Stomach (tissue), 9 donors: ENCODE data around the gene EPHX1. TPM values are rescaled to one million over a fixed set of nuclear protein-coding genes. Genes with fewer than 3 reads are reported as not detected.
"Not testable (repeated sequence)": the region's sequence is repeated elsewhere in the genome, so short reads cannot be mapped to it uniquely, and the experiment has no call there.

Experiments
- DNase-seq, 2 donors: peaks; one replicate each; pipeline versions ENCODE4 v3.0.0 to v3.0.0-alpha.2; 2013 to 2019
- H3K27ac ChIP-seq, 5 donors: fragments of 200-600 bp in 4 of 5; sonication (generic) in 4 of 5; one replicate each; pipeline ENCODE4 v1.5.1; 2013 to 2019; ENCODE audit warnings: mild to moderate bottlenecking in 1 of 5, moderate library complexity in 1 of 5
- H3K27me3 ChIP-seq, 3 donors: fragments of 200-600 bp; sonication (generic); one replicate each; pipeline ENCODE4 v1.5.1; 2017 to 2019; ENCODE audit warnings: mixed run types in 1 of 3
- H3K36me3 ChIP-seq, 4 donors: fragments of 200-600 bp; sonication (generic); 1 replicate in 3 of 4; 2 replicates in 1 of 4; pipeline ENCODE4 v1.5.1; 2016 to 2019
- H3K4me1 ChIP-seq, 4 donors: fragments of 200-600 bp; sonication (generic); one replicate each; pipeline ENCODE4 v1.5.1; 2016 to 2019
- H3K4me3 ChIP-seq, 4 donors: fragments of 200-600 bp; sonication (generic) in 3 of 4; one replicate each; pipeline ENCODE4 v1.5.1; 2016 to 2019; ENCODE audit warnings: mild to moderate bottlenecking in 1 of 4
- H3K9me3 ChIP-seq, 4 donors: fragments of 200-600 bp; sonication (generic); one replicate each; pipeline ENCODE4 v1.5.1; 2016 to 2019
- EP300 ChIP-seq: sonication (generic); formaldehyde crosslinking; IDR thresholded peaks from one replicate; pipeline ENCODE4 v1.6.1; 2017; ENCODE audit warnings: antibody characterized with exemption
- POLR2A ChIP-seq, 4 donors: fragments of 450-650 bp; IDR thresholded peaks; one replicate each; pipeline ENCODE4 v1.6.1; 2016; ENCODE audit warnings: antibody characterized with exemption in 4 of 4, control low read depth in 2 of 4, mild to moderate bottlenecking in 1 of 4, moderate library complexity in 1 of 4
- POLR2AphosphoS5 ChIP-seq, 3 donors: sonication (generic); formaldehyde crosslinking; IDR thresholded peaks; one replicate each; pipeline ENCODE4 v1.6.1; 2016; ENCODE audit warnings: antibody characterized with exemption in 3 of 3
- WGBS, 5 donors: extraction: QIAGEN DNeasy Blood & Tissue Kit in 3 of 5; methylation state at CpG; one replicate each; pipeline versions ENCODE4 v1.1.5 to v1.1.7; 2013 to 2018; 5-methylcytosine and 5-hydroxymethylcytosine counted together
- intact Hi-C: fragments of 100-400 bp; cut with DNase I; formaldehyde crosslinking; loops from one replicate; pipeline ENCODE4 v1.15.1; 2023; ENCODE audit warnings: low total_unique reads
- polyA plus RNA-seq, 3 donors: library from polyadenylated mRNA; stranded (reverse); fragments of 200-250 nt; gene quantifications; one replicate each; pipeline ENCODE4 v1.2.3, GENCODE V29; 2013
- total RNA-seq, 5 donors: library from RNA; depleted of rRNA; stranded (reverse); fragments of >200 nt; gene quantifications; one replicate each; pipeline versions ENCODE4 v1.1.0 to v1.2.3, GENCODE V29; 2014 to 2016
- TF ChIP-seq, protein P1 (sequence below), 7 experiments: fragments of 450-650 bp in 4 of 7; fragments of 200-600 bp in 3 of 7; sonication (generic) in 3 of 7; IDR thresholded peaks; one replicate each; pipeline ENCODE4 v1.5.1; 2016 to 2019; ENCODE audit warnings: antibody characterized with exemption in 7 of 7, control low read depth in 2 of 7, mild to moderate bottlenecking in 1 of 7
- donor health status: healthy with polysubstance abuse.
- donor health status: Bipolar disorder and iron deficiency.
- donor health status: healthy.

EPHX1 gene
- total and polyA plus RNA-seq, 8 donors, result 13.0 to 94.6 (median 40.5) TPM

- WGBS, 5 donors, result 74 to 84% (median 78%) methylated on average over 9 to 11 of the region's 11 CpGs
- TF ChIP-seq EP300, result no peak
- TF ChIP-seq, protein P1, sequence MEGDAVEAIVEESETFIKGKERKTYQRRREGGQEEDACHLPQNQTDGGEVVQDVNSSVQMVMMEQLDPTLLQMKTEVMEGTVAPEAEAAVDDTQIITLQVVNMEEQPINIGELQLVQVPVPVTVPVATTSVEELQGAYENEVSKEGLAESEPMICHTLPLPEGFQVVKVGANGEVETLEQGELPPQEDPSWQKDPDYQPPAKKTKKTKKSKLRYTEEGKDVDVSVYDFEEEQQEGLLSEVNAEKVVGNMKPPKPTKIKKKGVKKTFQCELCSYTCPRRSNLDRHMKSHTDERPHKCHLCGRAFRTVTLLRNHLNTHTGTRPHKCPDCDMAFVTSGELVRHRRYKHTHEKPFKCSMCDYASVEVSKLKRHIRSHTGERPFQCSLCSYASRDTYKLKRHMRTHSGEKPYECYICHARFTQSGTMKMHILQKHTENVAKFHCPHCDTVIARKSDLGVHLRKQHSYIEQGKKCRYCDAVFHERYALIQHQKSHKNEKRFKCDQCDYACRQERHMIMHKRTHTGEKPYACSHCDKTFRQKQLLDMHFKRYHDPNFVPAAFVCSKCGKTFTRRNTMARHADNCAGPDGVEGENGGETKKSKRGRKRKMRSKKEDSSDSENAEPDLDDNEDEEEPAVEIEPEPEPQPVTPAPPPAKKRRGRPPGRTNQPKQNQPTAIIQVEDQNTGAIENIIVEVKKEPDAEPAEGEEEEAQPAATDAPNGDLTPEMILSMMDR (IDR thresholded peaks at IDR 0.05), result no peak
- no peak for TF ChIP-seq POLR2A (IDR thresholded peaks at IDR 0.05)
- TF ChIP-seq POLR2AphosphoS5 (IDR thresholded peaks at IDR 0.05), result no peak
- no peak for DNase-seq
- intact Hi-C loops, result no loop called here
- Histone ChIP-seq H3K4me1 (peaks cover 31 to 69% (median 37%) of the 10 kb centered on the region in 4 donors), H3K27me3 (no peaks in the 10 kb centered on the region), H3K4me3 (peak overlapping the region in 2 of 4 donors; percentile 74 to 80), H3K36me3 (no peaks in the 10 kb centered on the region), H3K9me3 (no peaks in the 10 kb centered on the region), H3K27ac (peak overlapping the region in 4 of 5 donors; percentile 92 to 96 (median 94))
Observed at GRCh38 chr1:225883616-225884265, 73.8 kb downstream of the EPHX1 start.

DNA sequence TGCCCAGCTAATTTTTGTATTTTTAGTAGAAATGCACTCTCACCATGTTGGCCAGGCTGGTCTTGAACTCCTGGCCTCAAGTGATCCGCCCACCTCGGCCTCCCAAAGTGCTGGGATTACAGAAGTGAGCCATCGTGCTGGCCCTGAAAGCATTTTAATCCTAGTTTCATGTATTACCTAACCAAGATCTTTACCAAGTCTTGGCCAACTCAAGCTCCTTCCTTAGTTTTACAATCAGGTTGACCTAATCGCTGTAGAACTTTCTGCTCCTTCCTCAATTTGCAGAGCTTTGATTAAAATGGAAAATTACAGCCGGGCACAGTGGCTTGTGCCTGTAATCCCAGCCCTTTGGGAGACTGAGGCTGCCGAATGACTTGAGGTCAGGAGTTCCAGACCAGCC, 75.4 kb downstream of the EPHX1 start:
- Histone ChIP-seq H3K4me1 (peaks cover 19 to 69% (median 31%) of the 10 kb centered on the region in 4 donors), H3K36me3 (no peaks in the 10 kb centered on the region), H3K4me3 (no peak overlapping the region), H3K27ac (no peak overlapping the region), H3K9me3 (no peaks in the 10 kb centered on the region), H3K27me3 (no peaks in the 10 kb centered on the region)
- TF ChIP-seq POLR2AphosphoS5 (IDR thresholded peaks at IDR 0.05) (no peak), POLR2A (IDR thresholded peaks at IDR 0.05) (no peak), EP300 (no peak)
- TF ChIP-seq, protein P1 (IDR thresholded peaks at IDR 0.05), result no peak
- no peak for DNase-seq
- WGBS, 5 donors, result 81 to 95% (median 93%) methylated on average over 6 of the region's 6 CpGs
- intact Hi-C loops, result no loop called here

- no peaks in the 10 kb centered on the region for H3K27me3 ChIP-seq
- H3K4me3 ChIP-seq, result no peak overlapping the region
- DNase-seq, result no peak
- intact Hi-C loops, result no loop called here
- TF ChIP-seq EP300 (no peak), POLR2A (IDR thresholded peaks at IDR 0.05) (no peak), POLR2AphosphoS5 (IDR thresholded peaks at IDR 0.05) (no peak)
- TF ChIP-seq, protein P1 (IDR thresholded peaks at IDR 0.05), result no peak
- H3K27ac ChIP-seq, result no peak overlapping the region
- WGBS, 5 donors, result 90 to 95% (median 93%) methylated on average over 6 to 19 of the region's 19 CpGs
- no peaks in the 10 kb centered on the region for H3K9me3 ChIP-seq
- no peaks in the 10 kb centered on the region for H3K36me3 ChIP-seq
- peaks cover 19 to 69% (median 28%) of the 10 kb centered on the region in 4 donors for H3K4me1 ChIP-seq
Observed at GRCh38 chr1:225886159-225887029, 76.5 kb downstream of the EPHX1 start.

GRCh38 chr1:225887030-225887314, 77.0 kb downstream of the EPHX1 start:
- H3K27ac ChIP-seq, result no peak overlapping the region

GRCh38 chr1:225887554-225888288, 77.8 kb downstream of the EPHX1 start:
- intact Hi-C loops, H3K9me3 ChIP-seq, H3K36me3 ChIP-seq, DNase-seq, H3K4me3 ChIP-seq, H3K27me3 ChIP-seq, H3K27ac ChIP-seq: not testable (repeated sequence)
- H3K4me1 ChIP-seq, result peaks cover 25 to 75% (median 30%) of the 10 kb centered on the region in 4 donors
- 26 to 70% (median 44%) methylated on average over 10 to 41 of the region's 56 CpGs; no CpG with 5 or more reads in 1 of the 5 donors for WGBS, 5 donors

More at GRCh38 chr1:225887030-225887314, 77.0 kb downstream of the EPHX1 start:
- H3K9me3 ChIP-seq, result no peaks in the 10 kb centered on the region
- peaks cover 24 to 73% (median 30%) of the 10 kb centered on the region in 4 donors for H3K4me1 ChIP-seq
- WGBS, 5 donors, result 84 to 98% (median 95%) methylated on average over 7 of the region's 7 CpGs
- intact Hi-C loops, result no loop called here
- no peak overlapping the region for H3K4me3 ChIP-seq
- DNase-seq, result no peak
- TF ChIP-seq POLR2AphosphoS5 (IDR thresholded peaks at IDR 0.05) (no peak), POLR2A (IDR thresholded peaks at IDR 0.05) (no peak), EP300 (no peak)
- TF ChIP-seq, protein P1 (IDR thresholded peaks at IDR 0.05), result no peak
- H3K27me3 ChIP-seq, result no peaks in the 10 kb centered on the region
- no peaks in the 10 kb centered on the region for H3K36me3 ChIP-seq
